ENCODE measurements around the gene KIAA1217. TPM values are rescaled to one million over a fixed set of nuclear protein-coding genes. Genes with fewer than 3 reads are reported as not detected.

The KIAA1217 gene
- total and polyA plus RNA-seq, 2 of the 4 experiments (the other 2 are of a cell fraction), result 3.4 to 4.4 TPM

DNA sequence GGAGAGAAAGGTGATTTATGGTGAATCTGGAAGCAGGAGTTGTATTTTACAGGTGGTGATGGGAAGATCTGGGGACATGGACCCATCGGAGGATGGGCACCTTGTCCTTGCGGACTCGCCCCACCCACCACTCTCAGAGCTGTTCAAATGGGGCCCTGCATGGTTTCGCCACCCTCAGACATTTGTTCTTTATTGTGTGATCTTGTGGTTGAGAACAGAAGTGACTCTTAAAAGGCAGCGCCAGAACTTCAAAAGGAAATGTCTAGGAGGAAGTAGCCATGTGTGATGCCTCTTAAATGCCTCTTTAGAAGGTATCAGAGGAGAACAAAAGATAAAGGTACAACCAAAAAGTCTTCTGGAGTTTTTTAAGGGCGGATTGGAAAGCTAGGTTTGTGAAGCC lies 205.7 kb downstream of the KIAA1217 start:
- no peak overlapping the region for H3K56ac ChIP-seq (ENCODE audit: extremely low read depth, insufficient read depth, low read length)
- H3K18ac ChIP-seq (ENCODE audit: low read depth, low read length), result no peak overlapping the region
- no peak overlapping the region for H3K23ac ChIP-seq (ENCODE audit: low read depth, low read length)
- H2BK120ac ChIP-seq (ENCODE audit: low read depth, low read length), result no peak overlapping the region
- no peak overlapping the region for H4K5ac ChIP-seq (ENCODE audit: low read depth, low read length)
- no TSS peak for BruUV-seq (replicated peaks)
- no peak overlapping the region for H3K4me3 ChIP-seq (ENCODE audit: insufficient read depth, low read depth, low read length)
- in situ Hi-C loops (cut with MboI; ENCODE audit: low sequenced_read_pairs) (no loop called here), intact Hi-C loops (cut with micrococcal nuclease) (no loop called here), dilution Hi-C loops (cut with HindIII; ENCODE audit: low sequenced_read_pairs, unreplicated experiment) (no loop called here)
- WGBS, 2 experiments (ENCODE audit: extremely low coverage in 2 of 2, insufficient read length in 1 of 2), result no CpG with 5 or more reads among the region's 6 CpGs
- peaks cover 8% of the 10 kb centered on the region; the same call in 1 of the 2 replicates for H3K4me1 ChIP-seq (ENCODE audit: control insufficient read depth, insufficient read depth, low read length)
- H2AFZ ChIP-seq (replicated peaks; ENCODE audit: low read length, poor library complexity), result no peak overlapping the region
- no peak overlapping the region for H2BK5ac ChIP-seq (ENCODE audit: low read depth, low read length, poor library complexity, severe bottlenecking)
- no peak overlapping the region for H2AK9ac ChIP-seq (replicated peaks; ENCODE audit: low read depth, low read length, poor library complexity)
- H3K4ac ChIP-seq (ENCODE audit: low read depth, low read length), result no peak overlapping the region
- ATAC-seq (ENCODE audit: low read depth), result no peak
- H2BK20ac ChIP-seq (ENCODE audit: low read depth, low read length), result no peak overlapping the region
- no peak overlapping the region for H4K8ac ChIP-seq (ENCODE audit: low read depth in 2 of 2, low read length in 2 of 2)
- H3K79me1 ChIP-seq (ENCODE audit: low read depth in 1 of 2, low read length in 2 of 2), result no peaks in the 10 kb centered on the region
- no peaks in the 10 kb centered on the region; the same call in 1 of the 2 replicates for H3K9me3 ChIP-seq (ENCODE audit: control insufficient read depth, insufficient read depth, low read length)
- no peak overlapping the region for H4K91ac ChIP-seq (ENCODE audit: insufficient read depth, low read depth, low read length)
- no peaks in the 10 kb centered on the region for H3K36me3 ChIP-seq (ENCODE audit: control insufficient read depth, insufficient read depth, low read length)
- TF ChIP-seq CHD1 (IDR thresholded peaks at IDR 0.05; ENCODE audit: low read depth, low read length) (no peak), SMC3 (IDR thresholded peaks at IDR 0.05; ENCODE audit: low read depth, low read length) (no peak), USF2 (IDR thresholded peaks at IDR 0.05; ENCODE audit: low read depth, low read length) (no peak), CEBPB (IDR thresholded peaks at IDR 0.05; ENCODE audit: low read depth, low read length) (no peak)
- peaks cover 7% of the 10 kb centered on the region for H3K27me3 ChIP-seq (ENCODE audit: control insufficient read depth, insufficient read depth, low read length)
- H3K14ac ChIP-seq (replicated peaks; ENCODE audit: low read depth, low read length), result no peak overlapping the region
- H4K20me1 ChIP-seq (ENCODE audit: insufficient read depth, low read length), result no peaks in the 10 kb centered on the region
- H3K9ac ChIP-seq (ENCODE audit: low read depth, low read length), result no peak overlapping the region
- DNase-seq, result no peak
- no peaks in the 10 kb centered on the region; the same call in 1 of the 2 replicates for H3K9me1 ChIP-seq (ENCODE audit: insufficient read depth, low read length)
- POLR2A ChIA-PET (ENCODE audit: unreplicated experiment), result no interaction called here
- no peak overlapping the region for H3K27ac ChIP-seq (ENCODE audit: insufficient read depth, low read length)
- CTCF ChIA-PET, result interaction anchor here (0.6 kb wide), 1 partner anchor 604 kb away, joined by 6 read pairs; no protein-coding TSS in a partner anchor
- no peak overlapping the region for H2BK15ac ChIP-seq (ENCODE audit: low read depth, low read length)
- no peak overlapping the region for H3K4me2 ChIP-seq (ENCODE audit: low read depth, low read length)
- H2AK5ac ChIP-seq (ENCODE audit: low read depth, low read length), result no peak overlapping the region
